Smooth muscle cell (in vitro differentiated cells): Measurements from ENCODE around the gene TNIP3. TPM values are rescaled to one million over a fixed set of nuclear protein-coding genes. Genes with fewer than 3 reads are reported as not detected.

Experiments
- DNase-seq: peaks from one replicate; lab custom pipeline; 2025; ENCODE audit not compliant: unreplicated experiment; lab: John Stamatoyannopoulos, UW
- H2AFZ ChIP-seq: fragments of 200-600 bp; sonication (generic); 2 replicates; pipeline ENCODE4 v1.6.0; 2016; ENCODE audit warnings: antibody characterized with exemption, low read depth, mild to moderate bottlenecking
- H3F3A ChIP-seq: fragments of 200-600 bp; sonication (generic); 2 replicates; pipeline ENCODE4 v1.6.0; 2017; ENCODE audit warnings: antibody characterized with exemption, low read depth
- H3K27ac ChIP-seq: fragments of 200-600 bp; sonication (generic); 2 replicates; pipeline ENCODE4 v1.5.1; 2016; ENCODE audit warnings: low read depth, mild to moderate bottlenecking
- H3K27me3 ChIP-seq: fragments of 200-600 bp; sonication (generic); 2 replicates; pipeline ENCODE4 v1.6.1; 2016; ENCODE audit warnings: low read depth, mild to moderate bottlenecking
- H3K36me3 ChIP-seq: fragments of 200-600 bp; sonication (generic); 2 replicates; pipeline ENCODE4 v1.5.1; 2016; ENCODE audit warnings: low read depth
- H3K4me1 ChIP-seq: fragments of 200-600 bp; sonication (generic); 2 replicates; pipeline ENCODE4 v1.5.1; 2016; ENCODE audit warnings: low read depth
- H3K4me2 ChIP-seq: fragments of 200-600 bp; sonication (generic); 2 replicates; pipeline ENCODE4 v1.6.0; 2016; ENCODE audit warnings: mild to moderate bottlenecking
- H3K4me3 ChIP-seq: fragments of 200-600 bp; sonication (generic); 2 replicates; pipeline ENCODE4 v1.5.1; 2016; ENCODE audit warnings: mild to moderate bottlenecking
- H3K79me2 ChIP-seq: fragments of 200-600 bp; sonication (generic); 2 replicates; pipeline ENCODE4 v1.6.0; 2016; ENCODE audit warnings: low read depth, mild to moderate bottlenecking
- H3K9ac ChIP-seq: fragments of 200-600 bp; sonication (generic); 2 replicates; pipeline ENCODE4 v1.6.0; 2016; ENCODE audit warnings: low read depth
- H3K9me3 ChIP-seq: fragments of 200-600 bp; sonication (generic); replicated peaks from 2 replicates; pipeline ENCODE4 v1.5.1; 2016; ENCODE audit warnings: low read depth
- H4K20me1 ChIP-seq: fragments of 200-600 bp; sonication (generic); 2 replicates; pipeline ENCODE4 v1.6.0; 2016; ENCODE audit warnings: low read depth
- CTCF ChIP-seq: fragments of 200-600 bp; sonication (generic); IDR thresholded peaks from 2 replicates; pipeline ENCODE4 v1.5.1; 2017; ENCODE audit warnings: borderline replicate concordance, mild to moderate bottlenecking, antibody characterized with exemption; ENCODE audit not compliant: insufficient read depth, poor library complexity, severe bottlenecking
- WGBS: methylation state at CpG from one replicate; pipeline ENCODE4 v1.1.7; 2016; ENCODE audit warnings: low lambda C conversion rate; 5-methylcytosine and 5-hydroxymethylcytosine counted together
- polyA plus RNA-seq: library from polyadenylated mRNA; unstranded; fragments of >200 nt; fragmentation: Nextera tagmentation; extraction: Ambion mirVana; gene quantifications from 2 replicates; pipeline ENCODE4 v1.2.1, GENCODE V29; 2016
- total RNA-seq: library from RNA; depleted of rRNA; stranded (reverse); fragments of >200 nt; gene quantifications from 2 replicates; pipeline ENCODE4 v1.2.3, GENCODE V29; 2014

TNIP3 gene
- total and polyA plus RNA-seq, 2 experiments from 2014 or later = 0.33 to 3.2 TPM

GRCh38 chr4:121122661-121123060 is 41.5 kb downstream of the TNIP3 start:
- no peaks in the 10 kb centered on the region for H4K20me1 ChIP-seq
- 19% methylated on average over 2 of the region's 2 CpGs for WGBS
- no peak overlapping the region for H3K4me2 ChIP-seq
- no peak for DNase-seq
- no peaks in the 10 kb centered on the region for H3K9me3 ChIP-seq
- H3K27me3 ChIP-seq = peaks cover 4% of the 10 kb centered on the region
- H2AFZ ChIP-seq = no peak overlapping the region
- no peak for TF ChIP-seq CTCF
- H3K79me2 ChIP-seq = no peaks in the 10 kb centered on the region
- no peaks in the 10 kb centered on the region for H3F3A ChIP-seq
- no peaks in the 10 kb centered on the region for H3K36me3 ChIP-seq
- H3K27ac ChIP-seq = no peak overlapping the region
- no peaks in the 10 kb centered on the region for H3K4me1 ChIP-seq
- H3K4me3 ChIP-seq = no peak overlapping the region
- no peak overlapping the region for H3K9ac ChIP-seq

- Histone ChIP-seq H4K20me1 (no peaks in the 10 kb centered on the region), H2AFZ (no peak overlapping the region), H3K27ac (no peak overlapping the region), H3K9me3 (no peaks in the 10 kb centered on the region), H3F3A (no peaks in the 10 kb centered on the region), H3K4me3 (no peak overlapping the region), H3K27me3 (peaks cover 11% of the 10 kb centered on the region), H3K4me1 (no peaks in the 10 kb centered on the region), H3K36me3 (no peaks in the 10 kb centered on the region), H3K9ac (no peak overlapping the region), H3K4me2 (no peak overlapping the region), H3K79me2 (no peaks in the 10 kb centered on the region)
- WGBS = 93% methylated on average over 1 of the region's 1 CpG
- no peak for TF ChIP-seq CTCF
- DNase-seq = no peak
Observed at GRCh38 chr4:121119715-121120114, 44.4 kb downstream of the TNIP3 start.

DNA sequence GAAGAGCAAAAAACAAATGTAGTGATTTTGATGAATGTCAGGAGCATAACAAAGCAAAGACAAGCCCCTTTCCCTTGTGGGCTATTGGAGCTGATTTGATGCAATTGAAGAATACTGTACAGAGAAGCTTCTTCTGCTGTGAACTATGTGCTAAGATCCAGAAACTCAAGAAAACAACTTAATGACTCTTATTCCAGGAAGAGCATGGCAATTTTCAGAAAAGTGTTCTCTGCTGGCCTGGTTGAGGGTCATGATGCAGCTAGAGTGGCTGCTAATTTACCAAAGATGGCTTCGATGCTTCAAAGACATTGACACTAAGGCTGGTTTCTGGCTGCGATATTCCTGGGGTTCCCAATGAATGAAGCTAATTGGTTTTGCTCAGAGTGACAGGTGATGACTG is 45.8 kb downstream of the TNIP3 start:
- DNase-seq = no peak
- Histone ChIP-seq H3K79me2 (no peaks in the 10 kb centered on the region), H3K4me3 (no peak overlapping the region), H3K9me3 (no peaks in the 10 kb centered on the region), H3K4me1 (no peaks in the 10 kb centered on the region), H4K20me1 (no peaks in the 10 kb centered on the region), H3F3A (no peaks in the 10 kb centered on the region), H3K4me2 (no peak overlapping the region), H3K27me3 (peaks cover 11% of the 10 kb centered on the region), H3K9ac (no peak overlapping the region), H3K27ac (no peak overlapping the region), H3K36me3 (no peaks in the 10 kb centered on the region), H2AFZ (no peak overlapping the region)
- WGBS = 80% methylated on average over 2 of the region's 2 CpGs
- TF ChIP-seq CTCF = no peak

DNA sequence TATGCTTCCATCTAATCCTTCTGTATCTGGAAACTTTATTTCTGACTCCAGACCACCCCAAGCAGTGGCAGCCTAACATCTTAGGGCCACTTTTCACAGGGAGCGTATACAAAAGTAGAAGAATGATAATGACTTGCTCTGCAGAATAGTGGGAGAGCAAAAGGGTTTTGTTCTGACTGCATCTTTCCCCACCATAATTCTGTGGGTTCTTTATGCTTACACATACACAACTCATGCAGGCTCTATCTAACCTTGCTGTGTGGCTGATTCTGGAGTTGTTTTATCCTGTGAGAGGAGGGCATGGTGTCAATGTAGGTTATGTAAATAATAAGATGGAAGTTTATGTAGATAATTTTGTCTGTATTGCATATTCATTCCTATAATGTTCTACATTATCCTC is 49.4 kb downstream of the TNIP3 start:
- Histone ChIP-seq H3K4me3 (no peak overlapping the region), H3F3A (no peaks in the 10 kb centered on the region), H3K9me3 (no peaks in the 10 kb centered on the region), H2AFZ (no peak overlapping the region), H3K36me3 (no peaks in the 10 kb centered on the region), H3K9ac (no peak overlapping the region), H3K27ac (no peak overlapping the region), H3K4me2 (no peak overlapping the region), H3K79me2 (no peaks in the 10 kb centered on the region), H3K27me3 (peaks cover 11% of the 10 kb centered on the region), H3K4me1 (no peaks in the 10 kb centered on the region), H4K20me1 (no peaks in the 10 kb centered on the region)
- WGBS = 96% methylated on average over 1 of the region's 1 CpG
- TF ChIP-seq CTCF = no peak
- DNase-seq = no peak
